Measurements from ENCODE around the gene HEG1.
A peak's percentile ranks its signal among the peaks of the same experiment; 100 is the strongest.
"Not testable (repeated sequence)": the region's sequence is repeated elsewhere in the genome, so short reads cannot be mapped to it uniquely, and the experiment has no call there.

Gene HEG1, protein sequence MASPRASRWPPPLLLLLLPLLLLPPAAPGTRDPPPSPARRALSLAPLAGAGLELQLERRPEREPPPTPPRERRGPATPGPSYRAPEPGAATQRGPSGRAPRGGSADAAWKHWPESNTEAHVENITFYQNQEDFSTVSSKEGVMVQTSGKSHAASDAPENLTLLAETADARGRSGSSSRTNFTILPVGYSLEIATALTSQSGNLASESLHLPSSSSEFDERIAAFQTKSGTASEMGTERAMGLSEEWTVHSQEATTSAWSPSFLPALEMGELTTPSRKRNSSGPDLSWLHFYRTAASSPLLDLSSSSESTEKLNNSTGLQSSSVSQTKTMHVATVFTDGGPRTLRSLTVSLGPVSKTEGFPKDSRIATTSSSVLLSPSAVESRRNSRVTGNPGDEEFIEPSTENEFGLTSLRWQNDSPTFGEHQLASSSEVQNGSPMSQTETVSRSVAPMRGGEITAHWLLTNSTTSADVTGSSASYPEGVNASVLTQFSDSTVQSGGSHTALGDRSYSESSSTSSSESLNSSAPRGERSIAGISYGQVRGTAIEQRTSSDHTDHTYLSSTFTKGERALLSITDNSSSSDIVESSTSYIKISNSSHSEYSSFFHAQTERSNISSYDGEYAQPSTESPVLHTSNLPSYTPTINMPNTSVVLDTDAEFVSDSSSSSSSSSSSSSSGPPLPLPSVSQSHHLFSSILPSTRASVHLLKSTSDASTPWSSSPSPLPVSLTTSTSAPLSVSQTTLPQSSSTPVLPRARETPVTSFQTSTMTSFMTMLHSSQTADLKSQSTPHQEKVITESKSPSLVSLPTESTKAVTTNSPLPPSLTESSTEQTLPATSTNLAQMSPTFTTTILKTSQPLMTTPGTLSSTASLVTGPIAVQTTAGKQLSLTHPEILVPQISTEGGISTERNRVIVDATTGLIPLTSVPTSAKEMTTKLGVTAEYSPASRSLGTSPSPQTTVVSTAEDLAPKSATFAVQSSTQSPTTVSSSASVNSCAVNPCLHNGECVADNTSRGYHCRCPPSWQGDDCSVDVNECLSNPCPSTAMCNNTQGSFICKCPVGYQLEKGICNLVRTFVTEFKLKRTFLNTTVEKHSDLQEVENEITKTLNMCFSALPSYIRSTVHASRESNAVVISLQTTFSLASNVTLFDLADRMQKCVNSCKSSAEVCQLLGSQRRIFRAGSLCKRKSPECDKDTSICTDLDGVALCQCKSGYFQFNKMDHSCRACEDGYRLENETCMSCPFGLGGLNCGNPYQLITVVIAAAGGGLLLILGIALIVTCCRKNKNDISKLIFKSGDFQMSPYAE (N-terminal part only)

DNA sequence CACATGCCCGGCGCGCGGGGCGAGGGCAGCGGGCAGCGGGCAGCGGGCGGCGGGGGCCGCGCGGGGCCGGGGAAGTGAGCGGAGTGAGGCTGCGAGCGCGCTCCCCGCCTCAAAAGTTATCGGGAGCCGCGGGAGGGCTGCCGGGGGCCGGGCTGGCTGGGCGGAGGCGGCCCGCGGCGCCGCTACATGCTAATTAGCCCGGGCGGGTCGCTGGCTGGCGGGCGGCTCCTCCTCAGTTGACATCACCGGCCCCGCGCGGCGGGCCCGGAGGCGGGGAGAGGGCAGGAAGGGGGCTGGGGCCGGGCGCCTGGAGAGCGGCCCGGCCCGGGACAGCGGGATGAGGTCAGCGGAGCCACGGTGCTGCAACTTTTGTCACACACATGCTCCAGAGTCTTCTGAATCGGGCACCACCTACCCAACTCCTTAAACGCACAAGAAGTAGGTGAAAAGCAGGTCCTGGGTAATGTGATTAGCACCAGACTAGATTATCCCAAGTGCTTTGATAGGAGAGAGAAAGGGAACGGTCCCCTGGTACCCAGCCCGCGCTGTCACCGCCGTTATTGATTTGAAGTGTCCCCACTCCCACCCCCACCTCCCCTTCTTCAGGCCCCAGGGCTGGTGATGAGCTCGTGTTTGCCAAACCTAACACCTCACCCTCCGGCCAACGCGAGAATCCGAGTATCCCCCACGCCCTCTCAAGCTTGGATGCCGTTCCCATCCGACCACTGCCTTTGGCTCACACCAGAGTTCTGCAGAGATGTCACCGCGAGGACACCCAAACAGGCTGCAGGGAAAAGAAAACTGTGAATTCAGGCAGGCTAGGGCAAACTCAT is at the start of gene HEG1:
Gene HEG1 (minus strand): TSS at position 85 of the 833 bp plus-strand sequence. CDS start 107 bp downstream, outside the sequence.
- peak; percentile 87 for DNase-seq (ENCODE audit: low spot score)

DNA sequence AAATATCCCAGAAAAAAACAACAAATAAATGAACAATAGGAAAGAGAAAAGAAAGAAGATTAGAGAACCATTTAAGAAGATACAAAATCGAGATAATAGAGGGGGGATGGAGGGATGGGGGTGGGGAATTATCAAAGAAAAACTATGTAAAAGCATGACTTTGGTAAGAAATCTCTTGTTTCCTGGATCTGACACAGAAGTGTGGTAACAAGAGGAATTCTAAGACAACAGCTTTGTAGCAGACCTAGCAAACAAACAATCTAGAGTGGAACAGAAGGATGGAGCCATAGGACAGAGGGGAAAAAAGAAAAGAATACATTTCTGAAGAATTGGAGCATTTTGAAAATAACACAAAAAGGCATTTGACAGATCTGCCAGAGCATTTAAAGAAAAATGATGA is 49.3 kb upstream of the HEG1 start:
- no peak for DNase-seq (ENCODE audit: low spot score)

GRCh38 chr3:125104639-125105038 is 48.8 kb upstream of the HEG1 start:
- DNase-seq (ENCODE audit: low spot score): no peak

DNA sequence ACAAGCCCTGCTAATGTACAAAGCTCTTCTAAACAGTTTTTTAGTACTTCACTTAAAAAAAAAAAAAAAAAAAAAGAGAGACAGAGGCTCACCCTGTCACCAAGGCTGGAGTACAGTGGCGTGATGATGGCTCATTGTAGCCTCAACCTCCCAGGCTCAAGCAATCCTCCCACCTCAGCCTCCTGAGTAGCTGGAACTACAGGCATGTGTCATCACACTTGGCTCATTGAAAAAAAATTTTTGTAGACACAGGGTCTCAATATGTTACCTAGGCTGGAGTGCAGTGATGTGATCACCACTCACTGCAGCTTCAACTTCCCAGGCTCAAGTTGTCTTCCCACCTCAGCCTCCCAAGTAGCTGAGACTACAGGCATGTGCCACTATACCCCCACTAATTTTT is 47.6 kb upstream of the HEG1 start:
- DNase-seq (ENCODE audit: low spot score): no peak

DNA sequence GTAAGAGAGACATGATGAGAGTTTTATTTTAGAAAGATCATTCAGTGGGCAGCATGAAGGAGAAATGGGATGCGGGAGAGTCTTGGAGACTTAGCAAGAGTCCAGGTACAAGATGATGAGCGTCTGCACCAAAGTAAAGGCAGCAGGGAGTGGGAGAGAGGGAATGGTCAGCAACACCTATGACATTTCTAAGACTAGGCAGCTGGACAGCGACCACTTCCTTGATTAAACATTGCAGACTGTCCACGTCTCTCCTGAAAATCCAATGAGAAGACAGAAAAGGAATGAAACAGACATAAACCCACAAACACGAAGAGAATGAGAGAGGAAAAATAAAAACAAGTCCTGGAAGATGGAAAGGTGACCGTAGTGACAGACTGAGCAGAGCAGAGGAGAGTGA is 46.7 kb upstream of the HEG1 start:
- no peak for DNase-seq (ENCODE audit: low spot score)

- no peak for DNase-seq (ENCODE audit: low spot score)
Observed at GRCh38 chr3:125098611-125099291, 43.0 kb upstream of the HEG1 start.

- no peak for DNase-seq (ENCODE audit: low spot score)
Observed at GRCh38 chr3:125090649-125091048, 34.9 kb upstream of the HEG1 start.

DNA sequence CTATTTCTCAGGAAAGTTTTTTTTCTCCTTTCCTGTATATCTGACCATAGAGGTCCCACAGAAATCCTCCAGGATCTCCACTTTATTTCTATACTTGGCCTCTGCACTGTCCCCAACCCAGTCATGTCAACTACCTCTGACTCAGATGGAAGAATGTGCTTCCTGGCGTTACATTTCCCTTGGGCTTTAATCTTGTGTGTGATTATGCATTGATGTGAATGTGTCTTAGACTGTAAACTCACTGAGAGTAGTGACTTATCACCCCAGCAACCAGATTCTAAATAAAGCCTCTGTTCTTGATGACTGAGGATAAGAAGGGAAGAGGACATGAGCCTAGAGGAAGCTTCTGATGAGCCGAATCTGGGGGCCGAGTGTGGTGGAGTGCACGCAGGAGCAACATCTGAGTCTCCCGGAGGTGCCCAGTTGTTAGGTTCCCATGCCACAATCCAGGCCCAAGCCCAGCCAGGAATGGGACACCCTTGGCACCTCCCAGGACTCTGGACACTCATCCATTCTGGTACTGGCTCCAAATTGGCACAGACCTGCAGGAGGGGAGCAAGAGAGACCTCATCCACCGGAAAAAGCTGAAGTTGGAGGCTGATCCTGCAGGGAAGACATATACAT is 32.1 kb upstream of the HEG1 start:
- no peak for DNase-seq (ENCODE audit: low spot score)

- DNase-seq (ENCODE audit: low spot score): no peak
Observed at GRCh38 chr3:125085166-125085565, 29.4 kb upstream of the HEG1 start.

DNA sequence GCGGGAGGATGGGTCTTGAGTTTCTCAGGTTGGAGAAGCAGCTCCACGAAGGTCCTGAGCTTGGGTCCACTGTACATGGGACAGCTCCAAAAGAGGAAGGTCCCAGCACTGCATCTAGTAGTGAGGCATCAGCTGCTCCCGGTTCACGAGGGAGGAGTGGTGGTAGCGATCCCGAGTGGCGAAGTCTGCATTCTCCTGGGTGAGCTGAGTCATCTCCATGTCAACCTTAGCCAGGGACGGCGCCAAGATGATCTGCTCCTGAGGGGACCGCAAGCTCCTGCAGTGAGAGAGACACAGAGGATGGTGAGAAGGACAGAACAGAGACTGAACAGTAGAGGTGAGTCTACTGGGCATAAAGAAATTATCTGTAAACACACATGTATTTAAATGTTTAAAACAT is 28.0 kb upstream of the HEG1 start:
- no peak for DNase-seq (ENCODE audit: low spot score)

DNA sequence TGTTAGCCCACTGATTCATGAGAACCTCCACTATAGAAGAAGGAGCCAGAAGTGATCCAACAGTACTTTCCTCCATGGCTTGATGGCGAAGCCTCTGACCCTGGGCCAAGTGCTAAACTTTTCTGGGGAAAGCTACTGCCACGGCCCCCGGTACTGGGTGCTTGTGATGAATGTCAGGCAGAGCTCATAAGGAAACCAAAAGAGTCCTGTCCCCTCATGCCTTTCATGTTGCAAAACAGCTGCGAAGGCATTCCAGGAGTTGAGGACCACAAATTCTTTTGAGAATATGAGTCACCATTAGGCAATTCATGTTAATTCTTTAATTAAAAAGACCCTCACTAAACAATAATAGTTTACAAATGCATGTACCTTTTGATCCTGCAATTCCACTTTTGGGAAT is 26.5 kb upstream of the HEG1 start:
- not testable (repeated sequence) for DNase-seq (ENCODE audit: low spot score)

- no peak for DNase-seq (ENCODE audit: low spot score)
Observed at GRCh38 chr3:125080077-125080476, 24.3 kb upstream of the HEG1 start.

DNA sequence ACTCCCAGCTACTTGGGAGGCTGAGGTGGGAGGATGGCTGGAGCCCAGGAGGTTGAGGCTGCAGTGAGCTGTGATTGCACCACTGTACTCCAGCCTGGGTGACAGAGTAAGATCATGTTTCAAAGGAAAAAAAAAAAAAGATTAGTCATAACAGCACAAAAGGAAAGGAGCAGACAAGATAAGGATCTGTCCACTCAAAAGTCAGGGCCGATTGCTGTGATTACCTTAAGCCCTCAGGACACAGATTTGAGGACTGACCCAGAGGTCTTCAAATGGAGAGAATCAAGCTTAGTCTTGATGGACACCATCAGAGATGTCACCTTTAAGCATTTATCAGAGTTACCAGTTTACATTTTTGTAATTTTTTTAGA is 23.9 kb upstream of the HEG1 start:
- no peak for DNase-seq (ENCODE audit: low spot score)

- DNase-seq (ENCODE audit: low spot score): no peak
Observed at GRCh38 chr3:125078951-125079674, 23.3 kb upstream of the HEG1 start.

- DNase-seq (ENCODE audit: low spot score): no peak
Observed at GRCh38 chr3:125077864-125078263, 22.1 kb upstream of the HEG1 start.

- no peak for DNase-seq (ENCODE audit: low spot score)
Observed at GRCh38 chr3:125076464-125076863, 20.7 kb upstream of the HEG1 start.

- no peak for DNase-seq (ENCODE audit: low spot score)
Observed at GRCh38 chr3:125075738-125076137, 19.9 kb upstream of the HEG1 start.

DNA sequence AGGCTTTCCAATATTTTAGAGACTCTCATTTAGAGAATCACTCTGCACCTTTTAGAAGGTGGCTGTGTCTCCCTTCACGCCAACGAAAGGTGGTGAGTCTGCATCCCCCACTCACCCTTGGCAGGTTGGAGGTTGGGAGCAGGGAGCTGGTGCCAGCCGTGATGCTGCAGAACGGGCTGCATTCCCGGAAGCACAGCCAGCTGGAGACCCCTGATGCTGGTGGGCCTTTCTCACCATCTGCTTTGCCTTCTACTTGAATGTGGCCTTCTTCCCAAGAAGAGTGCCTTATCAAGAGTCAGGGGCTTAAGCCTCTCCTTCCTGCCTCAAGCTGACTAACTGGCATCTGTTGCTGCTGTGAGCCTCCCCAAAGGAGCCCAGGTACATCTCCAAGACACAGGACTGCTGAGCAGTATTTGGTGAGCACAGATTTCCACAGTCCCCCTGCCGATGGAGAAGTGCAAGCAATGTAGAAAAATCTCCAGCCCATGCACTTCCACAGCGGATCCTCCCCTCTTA is 17.7 kb upstream of the HEG1 start:
- DNase-seq (ENCODE audit: low spot score): no peak

DNA sequence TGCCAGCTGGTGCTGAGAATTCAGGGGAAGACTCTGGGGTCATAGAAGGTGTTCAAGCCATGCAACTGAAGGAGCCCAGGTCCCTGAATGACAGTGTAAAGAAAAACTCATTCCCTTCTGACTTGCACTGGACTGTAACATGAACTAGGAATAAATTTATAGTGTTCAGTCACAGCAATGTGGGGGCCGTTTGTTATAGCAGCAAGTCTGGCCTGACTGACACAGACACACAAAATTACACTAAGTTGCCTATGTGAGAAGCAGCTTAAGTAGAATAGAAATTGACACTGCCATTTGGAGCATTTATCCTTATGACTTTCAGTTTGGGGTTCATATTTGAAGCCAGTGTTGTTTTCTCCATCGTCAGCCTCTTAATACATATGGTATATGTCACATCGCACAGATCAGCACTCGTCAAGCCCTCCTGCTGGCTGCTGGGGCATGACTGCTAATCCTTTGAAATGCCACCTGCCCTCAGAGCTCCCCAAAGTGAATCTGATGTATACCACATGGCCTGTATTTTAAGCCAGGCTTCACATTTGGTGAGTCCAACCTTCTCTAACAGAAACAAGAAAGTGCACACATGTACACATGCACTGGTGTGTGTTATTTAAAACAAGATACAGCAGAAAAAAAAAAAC is 17.1 kb upstream of the HEG1 start:
- DNase-seq (ENCODE audit: low spot score): no peak
